HEK293 (cell line): ENCODE measurements around the gene SPG11.

Experiments used
- CTCF ChIA-PET: fragments of 350-600 bp; formaldehyde crosslinking; extraction: SDS; loops from one replicate; lab custom pipeline; 2021; ENCODE audit warnings: antibody characterized with exemption; lab: Yijun Ruan, JAX
- POLR2A ChIA-PET: fragments of 300-600 bp; formaldehyde crosslinking; extraction: SDS; loops from one replicate; lab custom pipeline; 2020; ENCODE audit warnings: antibody characterized with exemption, inconsistent platforms; lab: Yijun Ruan, JAX
- H3K27ac ChIP-seq: fragments of 200-500 bp; sonication (Bioruptor generic); 2 replicates; pipeline ENCODE4 v1.5.1; 2014; ENCODE audit warnings: low read depth, low read length, control low read depth, inconsistent platforms; ENCODE audit errors: extremely low read depth
- H3K36me3 ChIP-seq, 2 experiments: fragments of 200-500 bp in 1 of 2; sonication (Bioruptor generic) in 1 of 2; 1 replicate in 1 of 2; 2 replicates in 1 of 2; pipeline ENCODE4 v1.5.1; 2014 to 2017; ENCODE audit warnings: inconsistent platforms in 2 of 2, low read length in 2 of 2; ENCODE audit not compliant: control insufficient read depth in 2 of 2, insufficient read depth in 1 of 2
- H3K4me1 ChIP-seq: fragments of 200-500 bp; sonication (Bioruptor generic); 2 replicates; pipeline ENCODE4 v1.5.1; 2014; ENCODE audit warnings: mild to moderate bottlenecking, low read length, inconsistent platforms; ENCODE audit not compliant: control insufficient read depth, insufficient read depth
- H3K4me3 ChIP-seq: 2 replicates; pipeline ENCODE4 v1.5.1; 2011; ENCODE audit warnings: low read depth, mild to moderate bottlenecking, control low read depth, low read length, moderate library complexity
- H3K9me3 ChIP-seq: fragments of 200-500 bp; sonication (Bioruptor generic); 2 replicates; pipeline ENCODE4 v1.5.1; 2014; ENCODE audit warnings: low read depth, low read length, inconsistent platforms; ENCODE audit not compliant: control insufficient read depth, insufficient read depth
- FEZF1 ChIP-seq: fragments of 450-650 bp; formaldehyde crosslinking; IDR thresholded peaks from 2 replicates; pipeline ENCODE4 v1.5.1; 2016; ENCODE audit warnings: missing biosample characterization, missing genetic modification characterization
- KLF1 ChIP-seq: fragments of 450-650 bp; formaldehyde crosslinking; IDR thresholded peaks from 2 replicates; pipeline ENCODE4 v1.5.1; 2016; ENCODE audit warnings: missing biosample characterization, missing genetic modification characterization
- MZF1 ChIP-seq: fragments of 450-650 bp; formaldehyde crosslinking; IDR thresholded peaks from 2 replicates; pipeline ENCODE4 v1.5.1; 2017; ENCODE audit warnings: missing biosample characterization, missing genetic modification characterization, borderline replicate concordance
- PRDM4 ChIP-seq: fragments of 450-650 bp; formaldehyde crosslinking; IDR thresholded peaks from 2 replicates; pipeline ENCODE4 v1.5.1; 2017; ENCODE audit warnings: missing biosample characterization, missing genetic modification characterization
- REPIN1 ChIP-seq: fragments of 450-650 bp; formaldehyde crosslinking; IDR thresholded peaks from 2 replicates; pipeline ENCODE4 v1.5.1; 2017; ENCODE audit warnings: missing biosample characterization, missing genetic modification characterization, low read depth
- SP2 ChIP-seq: fragments of 450-650 bp; formaldehyde crosslinking; IDR thresholded peaks from 2 replicates; pipeline ENCODE4 v1.5.1; 2016; ENCODE audit warnings: missing biosample characterization, missing genetic modification characterization
- SP7 ChIP-seq: fragments of 450-650 bp; formaldehyde crosslinking; IDR thresholded peaks from 2 replicates; pipeline ENCODE4 v1.5.1; 2016; ENCODE audit warnings: missing biosample characterization, missing genetic modification characterization
- ZBTB20 ChIP-seq: fragments of 450-650 bp; formaldehyde crosslinking; IDR thresholded peaks from 2 replicates; pipeline ENCODE4 v1.5.1; 2016; ENCODE audit warnings: missing biosample characterization, missing genetic modification characterization
- ZBTB44 ChIP-seq: fragments of 450-650 bp; IDR thresholded peaks from 2 replicates; pipeline ENCODE4 v1.5.1; 2018; ENCODE audit warnings: missing biosample characterization, mild to moderate bottlenecking, missing genetic modification characterization
- ZEB2 ChIP-seq: fragments of 450-650 bp; formaldehyde crosslinking; IDR thresholded peaks from 2 replicates; pipeline ENCODE4 v1.5.1; 2016; ENCODE audit warnings: missing biosample characterization, missing genetic modification characterization
- ZFP3 ChIP-seq: fragments of 450-650 bp; formaldehyde crosslinking; IDR thresholded peaks from 2 replicates; pipeline ENCODE4 v1.5.1; 2016; ENCODE audit warnings: low read depth, missing biosample characterization, missing genetic modification characterization
- ZIC2 ChIP-seq: fragments of 450-650 bp; formaldehyde crosslinking; IDR thresholded peaks from 2 replicates; pipeline ENCODE4 v1.5.1; 2016; ENCODE audit warnings: missing biosample characterization, missing genetic modification characterization
- ZNF133 ChIP-seq: fragments of 450-650 bp; formaldehyde crosslinking; IDR thresholded peaks from 2 replicates; pipeline ENCODE4 v1.5.1; 2016; ENCODE audit warnings: missing biosample characterization, missing genetic modification characterization
- ZNF174 ChIP-seq: fragments of 450-650 bp; formaldehyde crosslinking; IDR thresholded peaks from 2 replicates; pipeline ENCODE4 v1.5.0; 2017; ENCODE audit warnings: missing biosample characterization, mild to moderate bottlenecking, missing genetic modification characterization
- ZNF211 ChIP-seq: fragments of 450-650 bp; formaldehyde crosslinking; IDR thresholded peaks from 2 replicates; pipeline ENCODE4 v1.5.1; 2016; ENCODE audit warnings: low read depth, missing biosample characterization, missing genetic modification characterization
- ZNF362 ChIP-seq: fragments of 450-650 bp; formaldehyde crosslinking; IDR thresholded peaks from 2 replicates; pipeline ENCODE4 v1.5.1; 2016; ENCODE audit warnings: missing biosample characterization, missing genetic modification characterization
- ZNF366 ChIP-seq: fragments of 450-650 bp; formaldehyde crosslinking; conservative IDR thresholded peaks from 2 replicates; pipeline ENCODE4 v1.5.1; 2016; ENCODE audit warnings: missing biosample characterization, missing genetic modification characterization
- ZNF37A ChIP-seq: fragments of 450-650 bp; IDR thresholded peaks from 2 replicates; pipeline ENCODE4 v1.5.1; 2018; ENCODE audit warnings: missing biosample characterization, missing genetic modification characterization
- ZNF571 ChIP-seq: fragments of 450-650 bp; formaldehyde crosslinking; IDR thresholded peaks from 2 replicates; pipeline ENCODE4 v1.5.0; 2017; ENCODE audit warnings: missing biosample characterization, missing genetic modification characterization
- ZNF639 ChIP-seq: fragments of 450-650 bp; formaldehyde crosslinking; IDR thresholded peaks from 2 replicates; pipeline ENCODE4 v1.5.1; 2016; ENCODE audit warnings: missing biosample characterization, missing genetic modification characterization
- ZNF645 ChIP-seq: fragments of 450-650 bp; formaldehyde crosslinking; IDR thresholded peaks from 2 replicates; pipeline ENCODE4; 2016; ENCODE audit warnings: missing biosample characterization, missing genetic modification characterization
- ZNF658 ChIP-seq: fragments of 450-650 bp; formaldehyde crosslinking; IDR thresholded peaks from 2 replicates; pipeline ENCODE4; 2016; ENCODE audit warnings: missing biosample characterization, missing genetic modification characterization
- ZNF664 ChIP-seq: fragments of 450-650 bp; formaldehyde crosslinking; IDR thresholded peaks from 2 replicates; pipeline ENCODE4 v1.5.1; 2016; ENCODE audit warnings: missing biosample characterization, missing genetic modification characterization
- ZNF830 ChIP-seq: fragments of 450-650 bp; IDR thresholded peaks from 2 replicates; pipeline ENCODE4 v1.5.0; 2018; ENCODE audit warnings: missing biosample characterization, missing genetic modification characterization, low read depth, mild to moderate bottlenecking, moderate library complexity
- ZNF843 ChIP-seq: fragments of 450-650 bp; formaldehyde crosslinking; IDR thresholded peaks from 2 replicates; pipeline ENCODE4 v1.5.1; 2016; ENCODE audit warnings: missing biosample characterization, missing genetic modification characterization
- ZSCAN4 ChIP-seq: fragments of 450-650 bp; formaldehyde crosslinking; IDR thresholded peaks from 2 replicates; pipeline ENCODE4 v1.5.1; 2017; ENCODE audit warnings: missing biosample characterization, missing genetic modification characterization
- ZSCAN5A ChIP-seq: fragments of 450-650 bp; formaldehyde crosslinking; IDR thresholded peaks from 2 replicates; pipeline ENCODE4 v1.5.1; 2016; ENCODE audit warnings: missing biosample characterization, missing genetic modification characterization

Gene SPG11

GRCh38 chr15:44519537-44519936 lies 143.9 kb downstream of the SPG11 start:
- Histone ChIP-seq H3K4me1 (no peaks in the 10 kb centered on the region), H3K27ac (no peak overlapping the region), H3K9me3 (no peaks in the 10 kb centered on the region), H3K4me3 (no peak overlapping the region), H3K36me3 (peaks cover 10 to 44% of the 10 kb centered on the region in 2 experiments)
- POLR2A ChIA-PET: no interaction called here
- no peak for TF ChIP-seq ZNF664 (tag by site-specific recombination)
- TF ChIP-seq ZEB2 (tag by site-specific recombination): no peak
- no peak for TF ChIP-seq SP7 (tag by site-specific recombination)
- no peak for TF ChIP-seq ZNF211 (tag by site-specific recombination)
- no peak for TF ChIP-seq ZNF366 (tag by site-specific recombination)
- no peak for TF ChIP-seq ZNF639 (tag by site-specific recombination)
- TF ChIP-seq REPIN1 (tag by site-specific recombination): no peak
- TF ChIP-seq ZFP3: no peak
- no peak for TF ChIP-seq ZNF174 (tag by site-specific recombination)
- TF ChIP-seq ZNF37A (tag by site-specific recombination): no peak
- TF ChIP-seq SP2 (tag by site-specific recombination): no peak
- TF ChIP-seq ZNF843 (tag by site-specific recombination): no peak
- no peak for TF ChIP-seq MZF1 (tag by site-specific recombination)
- no peak for TF ChIP-seq ZSCAN4
- TF ChIP-seq ZBTB20 (tag by site-specific recombination): no peak
- no peak for TF ChIP-seq ZBTB44 (tag by site-specific recombination)
- CTCF ChIA-PET: no interaction called here

GRCh38 chr15:44516436-44516835 lies 147.0 kb downstream of the SPG11 start:
- ChIA-PET CTCF (interaction anchor here (0.7 kb wide), 1 partner anchor 16 kb away, joined by 4 read pairs; no protein-coding TSS in a partner anchor), POLR2A (no interaction called here)
- no peaks in the 10 kb centered on the region for H3K4me1 ChIP-seq
- peaks cover 10 to 25% of the 10 kb centered on the region in 2 experiments for H3K36me3 ChIP-seq
- no peak overlapping the region for H3K4me3 ChIP-seq
- no peaks in the 10 kb centered on the region for H3K9me3 ChIP-seq
- no peak overlapping the region for H3K27ac ChIP-seq
- TF ChIP-seq ZSCAN5A (tag by site-specific recombination) (no peak), KLF1 (tag by site-specific recombination) (no peak), FEZF1 (tag by site-specific recombination) (no peak), ZIC2 (tag by site-specific recombination) (no peak), ZNF571 (tag by site-specific recombination) (no peak), ZNF830 (no peak), ZNF658 (tag by site-specific recombination) (no peak), ZNF133 (tag by site-specific recombination) (no peak), PRDM4 (no peak), ZNF645 (tag by site-specific recombination) (no peak), ZNF362 (tag by site-specific recombination) (no peak)
